Endothelial cell of umbilical vein (primary cell): ENCODE measurements around the gene BMPR2. TPM values are rescaled to one million over a fixed set of nuclear protein-coding genes. Genes with fewer than 3 reads are reported as not detected.

Source experiments
- BruUV-seq: library from RNA; stranded (reverse); fragments of 400-500 nt; replicated peaks from 2 replicates; lab custom pipeline; 2021; lab: Mats Ljungman, UMichigan
- CTCF ChIA-PET: fragments of 300-600, 350-600 bp; sonication (Branson Sonifier 250); formaldehyde crosslinking; loops from one replicate; lab custom pipeline; 2021; ENCODE audit warnings: antibody characterized with exemption, inconsistent platforms; lab: Charles Lee
- POLR2A ChIA-PET: fragments of 300-600, 350-600 bp; sonication (Branson Sonifier 250); formaldehyde crosslinking; loops from one replicate; lab custom pipeline; 2021; ENCODE audit warnings: antibody characterized with exemption, inconsistent platforms; lab: Charles Lee
- DNase-seq: peaks from one replicate; pipeline ENCODE4 v3.0.0-alpha.2; 2011; ENCODE audit warnings: low read depth, low spot score
- FAIRE-seq: peaks from 2 replicates; lab custom pipeline; 2011; peaks lifted over from hg19 to GRCh38; lab: Jason Lieb, UNC
- H2AFZ ChIP-seq: 2 replicates; pipeline ENCODE4 v1.6.0; 2012; ENCODE audit warnings: low read depth, low read length, control low read depth, inconsistent platforms
- H3K27ac ChIP-seq: 2 replicates; pipeline ENCODE4 v1.5.1; 2011; ENCODE audit warnings: low read depth, mild to moderate bottlenecking, control low read depth, low read length, moderate library complexity; ENCODE audit not compliant: insufficient read depth
- H3K27me3 ChIP-seq, 2 experiments: 2 replicates each; pipeline versions ENCODE4 v1.6.0 to v1.6.1; 2011; ENCODE audit warnings: low read length in 2 of 2, mixed read lengths in 1 of 2; ENCODE audit not compliant: control insufficient read depth in 2 of 2, insufficient read depth in 2 of 2
- H3K36me3 ChIP-seq, 2 experiments: 2 replicates in 1 of 2; 3 replicates in 1 of 2; pipeline ENCODE4 v1.5.1; 2011; ENCODE audit warnings: low read length in 2 of 2, mild to moderate bottlenecking in 1 of 2, moderate library complexity in 1 of 2; ENCODE audit not compliant: control insufficient read depth in 2 of 2, insufficient read depth in 2 of 2; ENCODE audit errors: extremely low read depth in 1 of 2
- H3K4me1 ChIP-seq: 3 replicates; pipeline ENCODE4 v1.5.1; 2011; ENCODE audit warnings: mild to moderate bottlenecking, low read length; ENCODE audit not compliant: control insufficient read depth, insufficient read depth; ENCODE audit errors: extremely low read depth
- H3K4me2 ChIP-seq: 2 replicates; pipeline ENCODE4 v1.6.1; 2011; ENCODE audit warnings: low read length, control low read depth, mixed read lengths; ENCODE audit not compliant: insufficient read depth
- H3K4me3 ChIP-seq, 3 experiments: fragments of 200-600 bp in 1 of 3; sonication (generic), shearing (Covaris generic) in 1 of 3; replicated peaks in 1 of 3; 2 replicates each; pipeline ENCODE4 v1.5.1; 2011 to 2016; ENCODE audit warnings: control low read depth in 3 of 3, low read length in 3 of 3, mild to moderate bottlenecking in 2 of 3, inconsistent platforms in 1 of 3, low read depth in 1 of 3, moderate library complexity in 1 of 3; ENCODE audit not compliant: insufficient read depth in 1 of 3
- H3K79me2 ChIP-seq: 2 replicates; pipeline ENCODE4 v1.6.0; 2012; ENCODE audit warnings: low read length, inconsistent platforms; ENCODE audit not compliant: control insufficient read depth, insufficient read depth
- H3K9ac ChIP-seq: replicated peaks from 2 replicates; pipeline ENCODE3; 2011; ENCODE audit warnings: low read length, control low read depth; ENCODE audit not compliant: insufficient read depth; ENCODE audit errors: extremely low read depth
- H3K9me1 ChIP-seq: replicated peaks from 3 replicates; pipeline ENCODE4 v1.6.0; 2011; ENCODE audit warnings: mild to moderate bottlenecking, low read length; ENCODE audit not compliant: control insufficient read depth, insufficient read depth; ENCODE audit errors: extremely low read depth
- H3K9me3 ChIP-seq: replicated peaks from 2 replicates; pipeline ENCODE4 v1.5.1; 2012; ENCODE audit warnings: low read length, inconsistent platforms; ENCODE audit not compliant: control insufficient read depth, insufficient read depth
- H4K20me1 ChIP-seq: replicated peaks from 2 replicates; pipeline ENCODE3; 2011; ENCODE audit warnings: mild to moderate bottlenecking, low read length; ENCODE audit not compliant: control insufficient read depth, insufficient read depth; ENCODE audit errors: extremely low read depth
- EZH2 ChIP-seq: IDR thresholded peaks from 2 replicates; pipeline ENCODE4 v1.6.1; 2012; ENCODE audit warnings: borderline replicate concordance, low read depth, mild to moderate bottlenecking, moderate library complexity, low read length, inconsistent platforms; ENCODE audit not compliant: severe bottlenecking
- FOS ChIP-seq: IDR thresholded peaks from 2 replicates; pipeline ENCODE4 v1.6.1; 2011; ENCODE audit warnings: mild to moderate bottlenecking, low read length, moderate library complexity, borderline replicate concordance; ENCODE audit not compliant: insufficient read depth
- GATA2 ChIP-seq: IDR thresholded peaks from 2 replicates; pipeline ENCODE4 v1.7.0; 2011; ENCODE audit warnings: low read depth, mild to moderate bottlenecking, moderate library complexity, mixed read lengths, low read length; ENCODE audit not compliant: insufficient read length, insufficient read depth
- JUN ChIP-seq: IDR thresholded peaks from 2 replicates; pipeline ENCODE4 v1.6.1; 2011; ENCODE audit warnings: borderline replicate concordance, low read depth; ENCODE audit not compliant: insufficient read length, insufficient read depth
- MYC ChIP-seq: IDR thresholded peaks from one replicate; pipeline ENCODE4 v1.6.1; 2011; ENCODE audit warnings: mild to moderate bottlenecking, low read depth, low read length
- POLR2A ChIP-seq: IDR thresholded peaks from 2 replicates; pipeline ENCODE4 v1.6.1; 2012; ENCODE audit warnings: low read depth, mild to moderate bottlenecking, control low read depth, low read length
- POLR2AphosphoS5 ChIP-seq: IDR thresholded peaks from 2 replicates; pipeline ENCODE4 v1.6.1; 2012; ENCODE audit warnings: low read depth, mild to moderate bottlenecking, control low read depth, low read length, moderate library complexity; ENCODE audit not compliant: insufficient read depth
- dilution Hi-C: fragments of 300-500 bp; cut with MboI; formaldehyde crosslinking; loops from one replicate; pipeline ENCODE4 v1.15.0; 2019; ENCODE audit warnings: low sequenced_read_pairs; ENCODE audit not compliant: extremely low pct_ligation_motif_present
- intact Hi-C: fragments of 100-400 bp; cut with micrococcal nuclease; formaldehyde crosslinking; loops from one replicate; pipeline ENCODE4 v1.10.0; 2022
- polyA plus RNA-seq, 4 experiments: library from polyadenylated mRNA; depleted of rRNA in 3 of 4; stranded (reverse) in 3 of 4; unstranded in 1 of 4; fragments of >200 nt; gene quantifications; 2 replicates each; pipeline versions ENCODE4 v1.2.1 to v1.2.3, GENCODE V29; 2011 to 2012; ENCODE audit warnings: missing spikeins in 1 of 4
- total RNA-seq: library from RNA; stranded (reverse); gene quantifications from 2 replicates; pipeline ENCODE4 v1.2.3, GENCODE V29; 2021
- TF ChIP-seq, protein P1 (sequence below), 2 donors: IDR thresholded peaks; 1 replicate in 1 of 2; 2 replicates in 1 of 2; pipeline ENCODE4 v1.5.1; 2011; ENCODE audit warnings: low read length in 2 of 2, mild to moderate bottlenecking in 2 of 2, moderate library complexity in 2 of 2, control low read depth in 1 of 2, inconsistent platforms in 1 of 2, low read depth in 1 of 2; ENCODE audit not compliant: insufficient read depth in 1 of 2; ENCODE audit errors: extremely low read depth in 1 of 2
- TF ChIP-seq, protein P2 (sequence below): IDR thresholded peaks from 2 replicates; pipeline ENCODE4 v1.6.1; 2011; ENCODE audit not compliant: insufficient read depth, insufficient read length

The BMPR2 gene
- total and polyA plus RNA-seq, 2 donors (not counting 3 experiments of a cell fraction or from before 2014, with no cell fraction given) = 35.8 to 113 TPM

DNA sequence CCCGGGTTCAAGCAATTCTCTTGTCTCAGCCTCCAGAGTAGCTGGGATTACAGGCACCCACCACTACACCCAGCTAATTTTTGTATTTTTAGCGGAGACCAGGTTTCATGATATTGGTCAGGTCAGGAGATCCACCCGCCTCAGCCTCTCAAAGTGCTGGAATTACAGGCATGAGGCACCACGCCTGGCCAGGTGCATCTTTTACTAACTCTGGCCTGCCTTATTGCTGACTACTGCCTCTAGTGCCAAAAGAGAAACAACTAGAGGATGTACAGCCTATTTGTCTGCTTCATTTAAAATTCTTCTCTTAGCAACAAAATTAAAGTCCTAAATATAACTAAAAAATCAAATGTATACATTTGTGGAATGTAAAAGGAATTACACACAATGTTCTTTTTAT is 115.4 kb downstream of the BMPR2 start:
- BruUV-seq = no TSS peak
- POLR2A ChIA-PET = no interaction called here
- Histone ChIP-seq H3K4me1 (peaks cover 22% of the 10 kb centered on the region), H3K27me3 (no peaks in the 10 kb centered on the region), H3K36me3 (peaks cover 0 to 2% of the 10 kb centered on the region in 2 experiments), H3K27ac (no peak overlapping the region), H3K9ac (no peak overlapping the region), H2AFZ (no peak overlapping the region), H3K9me3 (no peaks in the 10 kb centered on the region), H3K79me2 (peaks cover 46% of the 10 kb centered on the region), H3K4me2 (no peak overlapping the region), H3K4me3 (no peak overlapping the region), H3K9me1 (no peaks in the 10 kb centered on the region), H4K20me1 (no peaks in the 10 kb centered on the region)
- DNase-seq (no peak), FAIRE-seq (no peak)
- dilution Hi-C loops (no loop called here), intact Hi-C loops (no loop called here)
- CTCF ChIA-PET = no interaction called here
- TF ChIP-seq GATA2 (no peak), JUN (no peak), MYC (no peak), FOS (no peak), POLR2A (no peak), EZH2 (no peak), POLR2AphosphoS5 (no peak)
- TF ChIP-seq, protein P1, sequence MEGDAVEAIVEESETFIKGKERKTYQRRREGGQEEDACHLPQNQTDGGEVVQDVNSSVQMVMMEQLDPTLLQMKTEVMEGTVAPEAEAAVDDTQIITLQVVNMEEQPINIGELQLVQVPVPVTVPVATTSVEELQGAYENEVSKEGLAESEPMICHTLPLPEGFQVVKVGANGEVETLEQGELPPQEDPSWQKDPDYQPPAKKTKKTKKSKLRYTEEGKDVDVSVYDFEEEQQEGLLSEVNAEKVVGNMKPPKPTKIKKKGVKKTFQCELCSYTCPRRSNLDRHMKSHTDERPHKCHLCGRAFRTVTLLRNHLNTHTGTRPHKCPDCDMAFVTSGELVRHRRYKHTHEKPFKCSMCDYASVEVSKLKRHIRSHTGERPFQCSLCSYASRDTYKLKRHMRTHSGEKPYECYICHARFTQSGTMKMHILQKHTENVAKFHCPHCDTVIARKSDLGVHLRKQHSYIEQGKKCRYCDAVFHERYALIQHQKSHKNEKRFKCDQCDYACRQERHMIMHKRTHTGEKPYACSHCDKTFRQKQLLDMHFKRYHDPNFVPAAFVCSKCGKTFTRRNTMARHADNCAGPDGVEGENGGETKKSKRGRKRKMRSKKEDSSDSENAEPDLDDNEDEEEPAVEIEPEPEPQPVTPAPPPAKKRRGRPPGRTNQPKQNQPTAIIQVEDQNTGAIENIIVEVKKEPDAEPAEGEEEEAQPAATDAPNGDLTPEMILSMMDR (IDR thresholded peaks at IDR 0.05; ENCODE audit: extremely low read depth in 1 of 2, insufficient read depth in 1 of 2, low read depth in 1 of 2, low read length in 2 of 2) = no peak
- TF ChIP-seq, protein P2, sequence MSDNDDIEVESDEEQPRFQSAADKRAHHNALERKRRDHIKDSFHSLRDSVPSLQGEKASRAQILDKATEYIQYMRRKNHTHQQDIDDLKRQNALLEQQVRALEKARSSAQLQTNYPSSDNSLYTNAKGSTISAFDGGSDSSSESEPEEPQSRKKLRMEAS = no peak
